Measurements from ENCODE around the gene ATP2A2.

GRCh38 chr12:110333201-110333600, 52.2 kb downstream of the ATP2A2 start:
- TF ChIP-seq, protein P1, sequence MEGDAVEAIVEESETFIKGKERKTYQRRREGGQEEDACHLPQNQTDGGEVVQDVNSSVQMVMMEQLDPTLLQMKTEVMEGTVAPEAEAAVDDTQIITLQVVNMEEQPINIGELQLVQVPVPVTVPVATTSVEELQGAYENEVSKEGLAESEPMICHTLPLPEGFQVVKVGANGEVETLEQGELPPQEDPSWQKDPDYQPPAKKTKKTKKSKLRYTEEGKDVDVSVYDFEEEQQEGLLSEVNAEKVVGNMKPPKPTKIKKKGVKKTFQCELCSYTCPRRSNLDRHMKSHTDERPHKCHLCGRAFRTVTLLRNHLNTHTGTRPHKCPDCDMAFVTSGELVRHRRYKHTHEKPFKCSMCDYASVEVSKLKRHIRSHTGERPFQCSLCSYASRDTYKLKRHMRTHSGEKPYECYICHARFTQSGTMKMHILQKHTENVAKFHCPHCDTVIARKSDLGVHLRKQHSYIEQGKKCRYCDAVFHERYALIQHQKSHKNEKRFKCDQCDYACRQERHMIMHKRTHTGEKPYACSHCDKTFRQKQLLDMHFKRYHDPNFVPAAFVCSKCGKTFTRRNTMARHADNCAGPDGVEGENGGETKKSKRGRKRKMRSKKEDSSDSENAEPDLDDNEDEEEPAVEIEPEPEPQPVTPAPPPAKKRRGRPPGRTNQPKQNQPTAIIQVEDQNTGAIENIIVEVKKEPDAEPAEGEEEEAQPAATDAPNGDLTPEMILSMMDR (conservative IDR thresholded peaks at IDR 0.05; ENCODE audit: low read depth, low read length), result no peak
- no peak for TF ChIP-seq RAD21 (IDR thresholded peaks at IDR 0.05; ENCODE audit: low read length)
